ENCODE results near the gene MACO1.
A peak's percentile ranks its signal among the peaks of the same experiment; 100 is the strongest.
"Not testable (repeated sequence)": the region's sequence is repeated elsewhere in the genome, so short reads cannot be mapped to it uniquely, and the experiment has no call there.

The MACO1 gene

GRCh38 chr1:25458541-25459298, 28.0 kb downstream of the MACO1 start:
- DNase-seq = no peak

- DNase-seq = peak; percentile 47
Observed at GRCh38 chr1:25460020-25460419, 29.3 kb downstream of the MACO1 start.

- not testable (repeated sequence) for DNase-seq
Observed at GRCh38 chr1:25460816-25461215, 30.1 kb downstream of the MACO1 start.

DNA sequence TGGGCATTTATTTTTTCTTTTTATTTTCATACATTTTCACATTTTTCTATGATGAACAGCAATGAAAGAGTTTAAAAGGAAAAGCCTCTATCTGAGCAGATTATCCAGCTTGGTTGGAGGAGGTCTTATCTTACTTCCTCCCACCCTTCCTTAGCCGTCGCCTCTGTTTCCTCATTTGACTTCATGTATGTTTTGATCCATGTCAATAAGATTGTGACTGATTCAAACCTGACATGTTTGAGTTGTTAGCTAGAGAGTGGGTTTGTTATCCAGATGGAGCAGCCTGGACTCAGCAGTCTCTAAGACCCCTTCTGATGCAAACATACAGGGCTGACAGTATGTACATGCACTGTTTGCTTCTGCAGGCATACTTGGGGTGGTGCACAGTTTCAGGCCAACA, 31.2 kb downstream of the MACO1 start:
- no peak for DNase-seq

GRCh38 chr1:25462732-25463131, 32.0 kb downstream of the MACO1 start:
- DNase-seq = peak; percentile 38

DNA sequence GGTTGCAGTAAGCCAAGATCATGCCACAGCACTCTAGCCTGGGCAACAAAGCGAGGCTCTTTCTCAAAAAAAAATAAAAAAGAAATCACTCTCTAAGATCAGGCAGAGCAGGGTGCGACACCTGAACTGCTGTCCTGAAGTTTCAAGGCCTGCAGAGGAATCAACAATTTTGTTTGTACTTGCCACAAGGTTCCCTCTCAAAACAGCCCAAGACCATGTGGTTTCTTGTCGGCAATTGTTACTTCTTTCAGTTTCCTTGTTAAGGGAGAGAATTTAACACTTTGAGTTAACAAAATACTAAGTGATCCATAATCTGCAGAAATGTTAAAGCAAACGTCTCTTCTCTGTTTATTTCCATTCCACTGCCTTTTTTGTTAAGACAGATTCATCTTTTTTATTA, 36.5 kb downstream of the MACO1 start:
- DNase-seq = no peak

DNA sequence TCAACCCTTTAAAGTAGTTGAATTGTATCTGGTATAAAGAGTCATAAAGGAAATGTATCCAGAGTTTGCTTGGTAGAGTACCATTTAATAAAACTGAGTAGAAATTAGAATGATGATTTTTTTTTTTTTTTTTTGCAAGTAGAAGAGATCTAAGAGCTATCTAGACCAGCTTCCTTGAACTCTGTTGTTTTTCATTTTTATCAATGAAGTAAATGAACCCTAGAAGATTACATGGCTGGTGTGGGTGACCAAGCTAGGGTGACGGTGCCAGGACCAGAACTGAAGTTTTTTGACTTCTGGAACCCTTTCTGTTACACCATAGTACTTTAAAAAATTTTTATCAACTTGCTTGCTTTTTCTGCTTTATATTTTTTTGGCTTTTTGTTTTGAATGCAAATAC, 36.9 kb downstream of the MACO1 start:
- no peak for DNase-seq

- DNase-seq = peak; percentile 2
Observed at GRCh38 chr1:25468033-25468432, 37.3 kb downstream of the MACO1 start.

- no peak for DNase-seq
Observed at GRCh38 chr1:25469177-25469576, 38.5 kb downstream of the MACO1 start.

- DNase-seq = peak; percentile 32
Observed at GRCh38 chr1:25472471-25472870, 41.8 kb downstream of the MACO1 start.

DNA sequence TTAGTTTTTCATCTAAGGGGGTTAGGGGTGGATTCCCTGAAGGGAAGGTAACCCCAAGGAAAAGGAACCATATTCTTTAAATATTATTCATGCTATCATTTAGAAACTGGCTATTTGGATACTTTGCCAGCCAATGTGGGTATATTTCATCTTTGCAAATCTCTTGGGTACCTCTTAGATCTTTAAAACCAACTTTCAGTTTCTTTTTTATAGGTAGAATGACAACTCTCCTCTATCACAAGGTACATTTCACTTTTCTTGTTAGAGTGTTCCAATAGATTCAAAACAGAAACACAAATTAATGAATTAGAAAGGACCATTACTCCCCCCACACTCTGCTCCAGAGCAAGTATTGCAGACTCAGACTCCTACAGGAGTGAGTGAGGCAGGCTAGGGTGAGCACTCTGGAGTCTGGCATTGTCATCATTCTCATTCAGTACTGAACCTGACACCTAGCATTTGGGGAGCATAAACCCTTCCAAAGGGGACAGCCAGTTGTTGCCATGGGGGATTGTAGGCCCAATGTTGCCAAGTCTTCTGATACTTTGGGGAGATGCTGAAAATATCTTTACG, 43.0 kb downstream of the MACO1 start:
- DNase-seq = peak; percentile 1

DNA sequence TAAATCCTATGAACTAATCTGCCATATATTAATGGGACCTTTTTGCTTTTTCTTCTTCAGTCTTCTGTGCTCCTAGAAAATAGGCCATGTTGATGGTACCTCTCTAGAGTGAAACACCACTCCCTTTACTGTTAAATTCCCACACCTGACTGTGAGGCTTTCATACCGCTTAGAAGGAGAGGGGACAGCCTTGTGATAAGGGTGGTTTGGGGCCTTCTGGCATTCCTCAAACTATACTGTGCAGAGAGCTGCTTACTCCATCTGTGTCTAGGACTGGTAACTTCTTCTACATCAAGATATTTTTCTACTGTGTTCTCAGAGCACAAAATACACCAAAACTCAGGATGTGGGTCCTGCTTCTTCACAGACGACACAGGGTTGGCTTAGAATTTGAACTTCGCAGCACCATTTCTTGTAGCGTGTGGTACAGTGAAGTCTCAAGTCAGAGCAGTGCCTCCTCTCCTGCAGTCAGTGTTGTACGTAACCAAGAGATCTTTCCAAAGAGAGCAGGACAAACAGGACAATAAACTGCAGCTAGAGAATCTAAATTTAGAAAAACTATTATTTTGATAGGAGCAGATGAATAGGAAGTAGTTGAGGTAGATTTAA, 43.8 kb downstream of the MACO1 start:
- DNase-seq = no peak

GRCh38 chr1:25476186-25477097, 45.7 kb downstream of the MACO1 start:
- DNase-seq = peak; percentile 94

GRCh38 chr1:25477448-25478034, 46.8 kb downstream of the MACO1 start:
- peak; percentile 27 for DNase-seq

DNA sequence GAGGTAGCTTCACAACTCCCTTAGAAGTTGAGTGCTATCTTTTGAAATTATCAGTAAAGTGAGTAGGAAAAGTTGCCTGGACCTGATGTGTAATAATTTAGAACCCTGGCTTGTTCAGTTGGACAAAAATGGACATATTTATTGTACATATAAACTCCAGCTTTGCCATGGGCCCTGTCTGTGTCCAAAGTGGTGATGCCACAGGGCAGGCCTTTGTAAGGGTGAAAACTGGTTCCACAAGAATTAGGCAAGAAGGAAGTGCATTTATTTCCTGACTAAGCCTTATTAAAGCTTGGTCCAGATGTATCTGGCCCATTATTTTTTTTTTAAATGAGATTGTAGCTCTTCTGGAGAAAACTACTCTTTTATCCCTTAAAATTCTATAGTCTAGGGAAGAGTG, 47.9 kb downstream of the MACO1 start:
- no peak for DNase-seq

DNA sequence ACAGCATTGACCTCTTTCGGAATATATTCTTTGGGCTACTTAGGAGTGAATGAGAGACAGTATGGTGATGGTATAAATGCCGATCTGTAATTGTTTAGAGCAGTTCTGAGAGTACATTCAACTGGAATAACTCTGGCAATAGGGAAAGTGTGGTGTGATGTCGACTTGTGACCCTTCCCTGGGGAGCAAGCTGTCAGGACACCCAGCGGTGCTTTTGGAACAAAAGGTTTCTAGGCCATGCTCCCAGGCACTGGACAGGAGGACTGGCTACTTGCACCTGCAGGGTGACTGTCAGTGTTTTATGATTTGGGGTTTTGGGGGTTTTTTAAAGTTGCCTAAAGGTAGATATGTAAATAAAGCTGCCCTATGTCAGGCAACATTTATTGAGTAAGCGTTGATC, 50.9 kb downstream of the MACO1 start:
- DNase-seq = peak; percentile 4

- DNase-seq = no peak
Observed at GRCh38 chr1:25482211-25482610, 51.5 kb downstream of the MACO1 start.

DNA sequence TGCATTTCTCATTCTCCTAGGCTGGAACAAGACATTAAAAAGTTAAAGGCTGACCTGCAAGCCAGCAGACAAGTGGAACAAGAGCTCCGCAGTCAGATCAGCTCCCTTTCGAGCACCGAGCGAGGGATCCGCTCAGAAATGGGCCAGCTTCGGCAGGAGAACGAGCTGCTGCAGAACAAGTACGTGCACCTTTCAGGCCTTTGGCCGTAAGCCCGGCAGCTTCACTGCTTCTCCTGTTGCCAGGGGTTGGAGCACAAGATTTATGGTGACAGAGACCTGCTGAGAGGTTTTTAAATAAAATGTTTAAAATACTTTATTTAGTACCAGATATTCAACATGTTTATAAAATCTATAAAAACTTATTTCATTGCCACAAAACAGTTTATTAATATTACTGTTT, 53.4 kb downstream of the MACO1 start:
- no peak for DNase-seq

DNA sequence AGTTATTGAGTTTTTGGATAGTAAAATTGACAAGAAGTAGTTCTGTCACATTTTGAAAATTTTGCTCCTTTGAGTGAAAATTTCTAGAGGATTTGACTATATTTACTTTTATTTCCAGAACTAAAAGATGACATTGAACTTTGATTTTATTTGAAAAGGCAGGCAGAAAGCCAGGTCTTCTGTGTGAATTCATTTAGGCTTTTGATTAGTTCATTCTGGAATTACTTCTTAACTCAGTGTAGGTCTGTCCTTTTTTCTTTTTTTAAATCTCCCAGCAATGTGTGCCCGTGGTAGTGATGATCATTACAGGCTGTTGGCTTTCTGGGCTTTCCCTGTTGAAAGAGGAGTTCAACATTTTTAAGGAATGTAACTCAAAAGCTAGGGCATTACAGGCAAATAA, 53.8 kb downstream of the MACO1 start:
- no peak for DNase-seq

GRCh38 chr1:25485536-25486411, 55.1 kb downstream of the MACO1 start:
- no peak for DNase-seq

GRCh38 chr1:25486602-25487001, 55.9 kb downstream of the MACO1 start:
- peak; percentile 4 for DNase-seq

GRCh38 chr1:25487628-25488027, 56.9 kb downstream of the MACO1 start:
- peak; percentile 4 for DNase-seq

All from NCI-H69 (cell line).